GM12878 (cell line): ENCODE measurements around the gene PRDM15. TPM values are rescaled to one million over a fixed set of nuclear protein-coding genes. Genes with fewer than 3 reads are reported as not detected.

ENCODE experiments used
- FOXK2 ChIP-seq: fragments of 450-650 bp; IDR thresholded peaks from 2 replicates; pipeline ENCODE4 v1.6.1; 2017; ENCODE audit warnings: mild to moderate bottlenecking, moderate library complexity
- HDAC6 ChIP-seq: fragments of 200-600 bp; sonication (generic); IDR thresholded peaks from one replicate; pipeline ENCODE4 v1.8.0; 2017; ENCODE audit warnings: antibody characterized with exemption; ENCODE audit not compliant: unreplicated experiment
- NFYB ChIP-seq: IDR thresholded peaks from 2 replicates; pipeline ENCODE4 v1.6.1; 2011; ENCODE audit warnings: low read depth, mild to moderate bottlenecking, low read length, improper control_type of control experiment, moderate library complexity; ENCODE audit not compliant: insufficient read depth
- SIN3A ChIP-seq: IDR thresholded peaks from 2 replicates; pipeline ENCODE4 v1.6.1; 2012; ENCODE audit warnings: low read depth, low read length, improper control_type of control experiment
- SREBF1 ChIP-seq: IDR thresholded peaks from 2 replicates; pipeline ENCODE4 v1.6.1; 2012; ENCODE audit warnings: mild to moderate bottlenecking, low read length
- SUPT20H ChIP-seq: IDR thresholded peaks from 2 replicates; pipeline ENCODE4 v1.6.1; 2011; ENCODE audit warnings: low read depth, mild to moderate bottlenecking, low read length, moderate library complexity, borderline replicate concordance; ENCODE audit not compliant: control insufficient read depth
- SUZ12 ChIP-seq: fragments of 200-600 bp; sonication (generic); IDR thresholded peaks from one replicate; pipeline ENCODE4 v1.6.1; 2018; ENCODE audit warnings: antibody characterized with exemption, mild to moderate bottlenecking; ENCODE audit not compliant: unreplicated experiment
- polyA plus RNA-seq, 11 experiments: library from polyadenylated mRNA; depleted of rRNA in 4 of 11; unstranded in 6 of 11; stranded (reverse) in 5 of 11; fragments of >200 nt; fragmentation: Nextera tagmentation in 4 of 11; fragmentation: Illumina TruSeq in 1 of 11; extraction: Ambion mirVana in 4 of 11; extraction: Trizol in 1 of 11; gene quantifications; 1 replicate in 1 of 11; 2 replicates in 10 of 11; pipeline versions ENCODE4 v1.2.1 to v1.2.3, GENCODE V29; 2011 to 2016; ENCODE audit warnings: inconsistent platforms in 2 of 11, missing spikeins in 2 of 11, low read depth in 1 of 11
- total RNA-seq, 4 experiments: library from RNA; depleted of rRNA in 3 of 4; stranded (reverse); fragments of >200 nt in 3 of 4; fragmentation: Illumina TruSeq in 1 of 4; extraction: Trizol in 1 of 4; gene quantifications; 2 replicates each; pipeline versions ENCODE4 v1.2.1 to v1.2.3, GENCODE V29; 2013 to 2021
- TF ChIP-seq, protein P1 (sequence below): fragments of 450-650 bp; IDR thresholded peaks from 2 replicates; pipeline ENCODE4 v1.6.1; 2018; ENCODE audit warnings: mild to moderate bottlenecking, low read depth, moderate library complexity; ENCODE audit not compliant: partially characterized antibody
- TF ChIP-seq, protein P2 (sequence below): IDR thresholded peaks from 2 replicates; pipeline ENCODE4 v1.6.1; 2012; ENCODE audit warnings: low read length, inconsistent platforms
- TF ChIP-seq, protein P3 (sequence below): IDR thresholded peaks from 2 replicates; pipeline ENCODE4 v1.6.1; 2011; ENCODE audit warnings: low read depth, low read length, improper control_type of control experiment, borderline replicate concordance
- TF ChIP-seq, protein P4 (sequence below): fragments of 450-650 bp; IDR thresholded peaks from 2 replicates; pipeline ENCODE4 v1.6.1; 2016; ENCODE audit warnings: mild to moderate bottlenecking

PRDM15 gene
- total and polyA plus RNA-seq, 10 of the 15 experiments (the other 5 are each of a cell fraction or from before 2014, with no cell fraction given) = 2.2 to 16.0 (median 8.6) TPM

DNA sequence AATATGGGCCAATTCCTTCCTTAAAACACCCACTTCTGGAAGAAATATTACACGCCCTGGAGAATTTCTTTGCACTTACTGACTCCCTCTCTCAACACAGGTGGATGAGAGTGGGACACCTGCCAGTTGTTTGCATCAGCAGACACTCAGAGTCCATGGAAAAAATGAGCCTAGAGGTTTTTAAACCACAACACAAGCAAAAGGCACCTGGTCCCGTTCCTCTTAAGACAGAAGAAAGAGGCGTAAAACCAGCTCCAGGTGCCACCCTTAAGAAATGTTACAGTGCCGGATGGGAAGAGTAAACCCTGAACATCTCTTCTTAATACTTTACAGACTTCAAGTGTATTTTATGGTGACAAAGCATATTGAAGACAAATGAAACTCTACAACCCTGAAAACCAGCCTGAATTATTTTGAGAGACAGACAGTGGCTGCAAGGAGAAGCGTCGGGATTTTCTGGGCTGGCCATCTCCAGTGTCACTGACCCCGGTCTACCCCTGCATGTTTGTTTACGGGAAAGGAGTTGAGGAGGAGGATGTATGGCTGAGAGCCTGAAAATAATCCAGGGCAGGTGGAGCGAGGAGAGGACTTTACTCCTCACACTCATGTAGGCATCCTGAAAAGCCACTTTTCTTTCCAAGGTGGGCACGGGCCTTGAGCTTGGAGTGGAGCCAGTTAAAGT, 104.5 kb downstream of the PRDM15 start (continued):
- TF ChIP-seq, protein P1, sequence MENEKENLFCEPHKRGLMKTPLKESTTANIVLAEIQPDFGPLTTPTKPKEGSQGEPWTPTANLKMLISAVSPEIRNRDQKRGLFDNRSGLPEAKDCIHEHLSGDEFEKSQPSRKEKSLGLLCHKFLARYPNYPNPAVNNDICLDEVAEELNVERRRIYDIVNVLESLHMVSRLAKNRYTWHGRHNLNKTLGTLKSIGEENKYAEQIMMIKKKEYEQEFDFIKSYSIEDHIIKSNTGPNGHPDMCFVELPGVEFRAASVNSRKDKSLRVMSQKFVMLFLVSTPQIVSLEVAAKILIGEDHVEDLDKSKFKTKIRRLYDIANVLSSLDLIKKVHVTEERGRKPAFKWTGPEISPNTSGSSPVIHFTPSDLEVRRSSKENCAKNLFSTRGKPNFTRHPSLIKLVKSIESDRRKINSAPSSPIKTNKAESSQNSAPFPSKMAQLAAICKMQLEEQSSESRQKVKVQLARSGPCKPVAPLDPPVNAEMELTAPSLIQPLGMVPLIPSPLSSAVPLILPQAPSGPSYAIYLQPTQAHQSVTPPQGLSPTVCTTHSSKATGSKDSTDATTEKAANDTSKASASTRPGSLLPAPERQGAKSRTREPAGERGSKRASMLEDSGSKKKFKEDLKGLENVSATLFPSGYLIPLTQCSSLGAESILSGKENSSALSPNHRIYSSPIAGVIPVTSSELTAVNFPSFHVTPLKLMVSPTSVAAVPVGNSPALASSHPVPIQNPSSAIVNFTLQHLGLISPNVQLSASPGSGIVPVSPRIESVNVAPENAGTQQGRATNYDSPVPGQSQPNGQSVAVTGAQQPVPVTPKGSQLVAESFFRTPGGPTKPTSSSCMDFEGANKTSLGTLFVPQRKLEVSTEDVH = no peak
- TF ChIP-seq SUZ12 (no peak), SREBF1 (no peak), FOXK2 (no peak), HDAC6 (no peak), NFYB (no peak), SUPT20H (no peak), SIN3A (no peak)
- TF ChIP-seq, protein P2, sequence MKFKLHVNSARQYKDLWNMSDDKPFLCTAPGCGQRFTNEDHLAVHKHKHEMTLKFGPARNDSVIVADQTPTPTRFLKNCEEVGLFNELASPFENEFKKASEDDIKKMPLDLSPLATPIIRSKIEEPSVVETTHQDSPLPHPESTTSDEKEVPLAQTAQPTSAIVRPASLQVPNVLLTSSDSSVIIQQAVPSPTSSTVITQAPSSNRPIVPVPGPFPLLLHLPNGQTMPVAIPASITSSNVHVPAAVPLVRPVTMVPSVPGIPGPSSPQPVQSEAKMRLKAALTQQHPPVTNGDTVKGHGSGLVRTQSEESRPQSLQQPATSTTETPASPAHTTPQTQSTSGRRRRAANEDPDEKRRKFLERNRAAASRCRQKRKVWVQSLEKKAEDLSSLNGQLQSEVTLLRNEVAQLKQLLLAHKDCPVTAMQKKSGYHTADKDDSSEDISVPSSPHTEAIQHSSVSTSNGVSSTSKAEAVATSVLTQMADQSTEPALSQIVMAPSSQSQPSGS = no peak
- TF ChIP-seq, protein P3, sequence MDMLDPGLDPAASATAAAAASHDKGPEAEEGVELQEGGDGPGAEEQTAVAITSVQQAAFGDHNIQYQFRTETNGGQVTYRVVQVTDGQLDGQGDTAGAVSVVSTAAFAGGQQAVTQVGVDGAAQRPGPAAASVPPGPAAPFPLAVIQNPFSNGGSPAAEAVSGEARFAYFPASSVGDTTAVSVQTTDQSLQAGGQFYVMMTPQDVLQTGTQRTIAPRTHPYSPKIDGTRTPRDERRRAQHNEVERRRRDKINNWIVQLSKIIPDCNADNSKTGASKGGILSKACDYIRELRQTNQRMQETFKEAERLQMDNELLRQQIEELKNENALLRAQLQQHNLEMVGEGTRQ = no peak
- TF ChIP-seq, protein P4, sequence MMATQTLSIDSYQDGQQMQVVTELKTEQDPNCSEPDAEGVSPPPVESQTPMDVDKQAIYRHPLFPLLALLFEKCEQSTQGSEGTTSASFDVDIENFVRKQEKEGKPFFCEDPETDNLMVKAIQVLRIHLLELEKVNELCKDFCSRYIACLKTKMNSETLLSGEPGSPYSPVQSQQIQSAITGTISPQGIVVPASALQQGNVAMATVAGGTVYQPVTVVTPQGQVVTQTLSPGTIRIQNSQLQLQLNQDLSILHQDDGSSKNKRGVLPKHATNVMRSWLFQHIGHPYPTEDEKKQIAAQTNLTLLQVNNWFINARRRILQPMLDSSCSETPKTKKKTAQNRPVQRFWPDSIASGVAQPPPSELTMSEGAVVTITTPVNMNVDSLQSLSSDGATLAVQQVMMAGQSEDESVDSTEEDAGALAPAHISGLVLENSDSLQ = no peak
